ENCODE results near the gene CELF4. TPM values are rescaled to one million over a fixed set of nuclear protein-coding genes. Genes with fewer than 3 reads are reported as not detected.
A peak's percentile ranks its signal among the peaks of the same experiment; 100 is the strongest.

Gene CELF4
- polyA plus RNA-seq, 1 donor = 2.9 TPM

DNA sequence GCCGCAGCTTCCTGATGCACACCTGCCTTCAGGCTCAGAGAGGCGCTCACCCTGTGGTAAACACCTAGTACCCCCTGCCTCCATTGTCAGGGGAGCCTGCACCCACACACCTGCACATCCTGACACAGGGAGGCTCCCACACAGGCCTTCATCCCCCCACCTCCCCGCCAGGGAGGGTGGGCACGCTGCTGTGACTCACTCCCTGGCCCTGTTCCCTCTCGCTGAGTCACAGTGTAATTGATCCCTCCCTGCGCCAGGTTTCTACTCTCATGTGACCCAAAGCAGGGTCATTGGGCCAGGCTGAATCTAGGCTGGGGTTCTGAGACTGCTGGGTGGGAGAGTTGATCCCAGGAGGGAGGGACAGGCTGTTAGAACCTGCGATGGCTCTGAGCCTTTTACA lies 8.5 kb upstream of the CELF4 start:
- no peak for DNase-seq

- DNase-seq = no peak
Measured at GRCh38 chr18:37572736-37573135, 7.1 kb upstream of the CELF4 start.

DNA sequence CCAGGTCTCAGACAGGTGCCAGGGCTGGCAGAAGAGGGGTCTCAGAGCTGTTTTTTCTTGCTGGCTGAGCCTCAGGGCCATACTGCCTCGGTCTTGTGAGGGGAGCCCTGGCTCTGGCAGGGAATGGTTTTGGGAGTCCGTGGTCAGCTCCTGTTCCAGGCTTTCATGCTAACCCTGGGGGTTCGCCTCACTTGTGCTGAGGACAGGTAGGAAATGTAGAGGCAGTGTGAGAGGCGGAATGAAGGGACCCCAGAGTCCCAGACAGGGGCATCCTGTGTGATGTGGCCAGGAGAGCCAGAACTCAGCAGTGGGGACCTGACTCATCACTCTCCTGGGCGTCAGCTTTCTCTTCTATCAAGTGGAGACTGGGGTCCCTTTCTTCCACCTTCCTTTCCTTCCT lies 5.7 kb upstream of the CELF4 start:
- no peak for DNase-seq

- DNase-seq = no peak
Measured at GRCh38 chr18:37570336-37570930, 4.8 kb upstream of the CELF4 start.

- DNase-seq = no peak
Measured at GRCh38 chr18:37568671-37569070, 3.1 kb upstream of the CELF4 start.

- no peak for DNase-seq
Measured at GRCh38 chr18:37567994-37568359, 2.4 kb upstream of the CELF4 start.

DNA sequence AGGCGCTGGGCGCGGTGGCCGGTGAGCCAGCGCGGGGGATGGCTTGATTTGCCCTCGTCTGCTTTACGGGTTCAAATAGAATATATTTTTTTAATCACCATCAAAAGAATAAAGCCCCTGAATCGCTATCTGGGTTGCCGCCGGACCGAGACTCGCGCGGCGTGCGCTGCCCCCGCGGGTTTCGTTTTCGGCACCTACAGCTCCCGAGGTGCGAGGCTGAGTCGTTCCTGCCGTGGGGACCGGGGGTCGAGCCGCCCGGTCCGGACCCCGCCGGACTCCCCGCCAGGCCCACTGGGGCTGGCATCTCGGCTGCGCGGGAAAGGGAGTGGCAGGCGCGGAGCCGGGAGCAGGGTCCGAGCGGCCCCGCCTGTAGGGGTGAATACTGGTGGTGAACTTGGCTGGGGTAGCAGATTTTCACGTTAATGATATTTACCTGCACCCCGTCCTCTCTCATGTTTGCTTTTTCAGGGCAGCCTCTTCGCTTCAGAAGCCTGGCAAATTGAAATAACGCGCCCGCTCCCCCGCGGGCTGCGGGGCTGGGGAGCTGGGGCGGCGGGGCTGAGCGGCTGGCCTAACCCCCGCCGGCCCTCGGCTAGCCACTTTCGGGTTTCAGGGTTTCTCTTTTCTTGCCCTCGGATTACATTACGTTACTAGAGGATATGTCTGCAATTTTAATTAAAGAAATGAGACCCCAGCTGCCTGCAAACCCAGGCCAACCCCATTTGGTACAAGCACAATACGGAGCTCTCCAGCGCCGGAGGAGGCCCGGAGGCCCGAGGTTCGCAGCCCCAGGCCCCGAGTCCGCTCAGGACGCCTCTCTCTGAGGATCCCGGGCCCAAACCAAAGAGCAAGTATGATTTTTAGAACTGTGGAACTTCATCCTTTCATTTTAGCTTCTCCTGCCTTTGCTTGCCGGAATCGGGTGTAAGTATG lies 1.7 kb upstream of the CELF4 start:
- DNase-seq = no peak

DNA sequence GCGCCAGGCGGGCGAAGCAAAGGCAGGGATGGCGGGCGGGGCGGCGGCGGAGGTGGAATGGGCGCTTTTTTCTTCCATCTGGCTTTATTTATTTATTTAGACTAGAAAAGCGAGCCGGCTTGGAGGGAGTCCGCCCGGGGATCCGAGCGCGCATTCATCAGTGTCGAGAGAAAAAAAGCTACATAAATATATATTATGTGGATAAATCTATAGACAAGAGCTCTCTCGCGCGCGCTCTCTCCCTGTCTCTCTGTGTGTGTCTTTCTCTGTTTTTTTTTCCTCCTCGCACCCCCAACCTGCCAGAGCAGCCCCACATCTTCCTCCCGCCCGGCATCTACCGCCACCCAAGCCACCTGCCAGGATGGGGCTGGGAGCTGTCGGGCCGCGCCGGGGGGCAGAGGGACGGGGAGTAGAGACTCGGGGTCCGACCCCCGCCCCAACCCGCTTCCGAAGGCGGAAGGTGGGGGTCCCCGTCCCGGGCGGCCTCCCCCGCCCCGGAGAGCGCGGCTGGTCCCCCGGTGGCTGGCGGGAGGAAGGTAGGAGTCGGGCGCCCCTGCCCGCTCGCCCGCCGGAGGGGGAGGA lies 972 bp upstream of the CELF4 start:
- no peak for DNase-seq

- DNase-seq = no peak
Measured at GRCh38 chr18:37565977-37566478, 430 bp upstream of the CELF4 start.

DNA sequence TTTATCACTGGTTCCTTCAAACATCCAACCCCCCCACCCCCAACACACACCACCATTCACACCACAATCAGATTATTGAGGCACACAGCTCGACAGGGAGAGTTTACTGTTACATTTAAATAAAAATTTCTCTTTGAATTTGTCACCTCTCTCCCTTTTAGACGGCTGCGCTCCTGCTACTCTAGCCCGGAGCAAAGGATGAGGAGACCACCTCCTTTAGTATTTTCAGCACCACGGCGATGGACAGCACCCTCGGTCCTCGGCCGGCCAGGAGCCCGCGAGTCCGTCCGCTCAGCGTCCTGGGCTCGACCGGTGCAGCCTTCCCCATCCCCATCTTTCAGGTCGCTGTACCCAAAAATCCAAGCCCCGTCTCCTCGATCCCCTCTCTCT lies 892 bp downstream of the CELF4 start:
- DNase-seq = peak; percentile 84

GRCh38 chr18:37563931-37564392 lies 1.6 kb downstream of the CELF4 start:
- DNase-seq = no peak

GRCh38 chr18:37561986-37562385 lies 3.6 kb downstream of the CELF4 start:
- no peak for DNase-seq

DNA sequence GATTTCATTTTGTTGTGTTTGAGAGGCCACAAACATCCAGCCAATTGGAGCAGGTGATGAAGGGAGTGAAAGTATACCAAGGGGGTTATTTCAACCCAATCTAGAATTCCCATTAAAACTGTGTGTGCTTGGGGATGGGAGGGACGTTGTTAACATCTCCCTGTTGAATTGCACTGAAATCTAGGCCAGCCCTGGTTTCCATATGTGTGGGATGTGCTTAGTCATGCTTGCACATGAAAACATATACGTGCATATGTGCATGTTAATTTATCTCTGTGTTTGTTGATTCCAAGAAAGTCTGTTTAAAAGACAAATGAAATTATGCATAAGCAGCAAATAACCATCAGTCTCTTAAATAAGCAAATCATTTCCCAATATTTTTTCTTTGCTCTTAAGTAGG lies 5.6 kb downstream of the CELF4 start:
- DNase-seq = no peak

- no peak for DNase-seq
Measured at GRCh38 chr18:37559194-37559593, 6.4 kb downstream of the CELF4 start.

- DNase-seq = no peak
Measured at GRCh38 chr18:37554399-37554787, 11.2 kb downstream of the CELF4 start.

DNA sequence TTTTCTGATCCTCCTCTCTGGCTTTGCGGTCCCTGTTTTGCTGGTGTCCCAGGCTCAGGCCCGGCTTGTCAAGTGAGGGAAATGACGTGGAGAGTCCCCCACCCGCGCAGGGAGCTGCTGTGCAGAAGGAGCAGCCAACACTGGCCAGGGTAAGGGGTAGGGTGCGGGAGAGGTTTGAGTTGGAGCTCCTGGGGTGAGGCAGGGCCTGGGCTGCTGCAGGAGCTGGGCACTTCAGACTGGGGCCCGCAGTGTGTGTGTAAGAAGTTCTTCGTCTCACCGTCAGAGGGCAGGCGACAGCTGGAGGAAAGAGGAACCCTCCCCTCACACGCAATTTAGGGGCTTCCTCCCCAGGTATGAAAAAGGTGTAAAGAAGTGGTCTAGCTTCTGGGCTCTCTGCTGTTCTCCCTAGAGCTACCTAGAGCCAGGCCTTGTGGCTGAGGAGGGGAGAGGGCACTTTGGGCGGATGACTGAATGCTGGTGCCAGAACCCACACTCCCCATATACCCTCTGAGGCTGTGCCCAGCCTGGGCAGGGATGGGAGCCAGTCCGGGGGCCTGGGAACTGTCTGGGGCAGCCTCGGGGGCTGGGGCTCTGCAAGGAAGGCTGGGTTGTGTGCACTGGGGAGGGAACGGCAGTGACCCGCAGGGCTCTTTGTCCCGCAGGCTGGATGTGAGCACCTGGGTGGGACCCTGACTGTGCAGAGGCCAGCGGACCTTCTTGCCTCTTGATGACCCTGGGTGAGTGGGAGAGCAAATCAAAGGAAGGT lies 11.8 kb downstream of the CELF4 start:
- DNase-seq = no peak

- DNase-seq = no peak
Measured at GRCh38 chr18:37552286-37552685, 13.3 kb downstream of the CELF4 start.

DNA sequence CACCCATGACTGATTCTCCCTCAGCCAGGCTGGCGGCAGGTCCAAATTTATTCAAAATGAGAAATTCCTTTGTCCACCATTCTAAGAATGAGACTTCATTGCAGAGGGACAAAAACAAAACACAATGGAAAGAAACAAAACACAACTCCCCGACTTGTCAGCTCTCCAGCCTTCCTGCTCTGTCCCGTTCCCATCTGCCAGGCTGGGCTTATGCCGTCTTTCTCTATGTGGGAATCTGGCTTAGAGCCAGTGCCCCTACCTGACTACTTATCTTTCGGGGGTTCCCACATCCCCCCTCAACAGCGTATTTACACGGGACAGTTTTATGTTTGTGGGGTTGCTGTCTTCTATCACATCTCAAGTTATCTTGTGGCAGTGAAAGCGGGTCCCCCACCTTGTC lies 13.8 kb downstream of the CELF4 start:
- DNase-seq = no peak

DNA sequence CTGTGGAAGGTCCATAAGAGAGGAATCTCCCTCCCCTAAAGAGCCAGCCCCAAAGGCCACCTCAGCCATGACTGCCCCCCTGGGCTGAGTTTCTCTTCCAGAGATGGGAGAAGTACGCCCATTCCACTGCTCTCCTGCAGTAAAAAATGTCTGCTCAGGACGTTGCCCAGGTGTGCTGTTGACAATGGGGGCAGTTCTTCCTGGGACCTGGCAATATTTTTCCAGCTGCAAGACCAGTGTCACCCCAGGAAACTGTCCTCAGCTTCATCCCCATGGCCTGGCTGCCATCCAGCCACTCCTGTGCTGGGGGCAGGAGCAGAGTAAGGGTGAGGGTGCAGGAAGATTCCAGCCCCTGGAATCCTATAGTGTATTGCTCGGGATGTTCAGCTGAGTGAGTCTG lies 14.3 kb downstream of the CELF4 start:
- no peak for DNase-seq

- no peak for DNase-seq
Measured at GRCh38 chr18:37550118-37550875, 15.3 kb downstream of the CELF4 start.

GRCh38 chr18:37548679-37549289 lies 16.8 kb downstream of the CELF4 start:
- DNase-seq = no peak
